HFFc6 (cell line): Measurements from ENCODE around the gene PLK2. TPM values are rescaled to one million over a fixed set of nuclear protein-coding genes. Genes with fewer than 3 reads are reported as not detected.

Experiments
- DNase-seq: peaks from one replicate; pipeline ENCODE4 v3.0.0-alpha.2; 2018
- H3K27ac Mint-ChIP-seq: 2 replicates; pipeline ENCODE4 v1.8.0; 2020; ENCODE audit warnings: mild to moderate bottlenecking, mixed read lengths
- H3K27me3 Mint-ChIP-seq: 2 replicates; pipeline ENCODE4 v1.8.0; 2021; ENCODE audit warnings: mild to moderate bottlenecking, moderate library complexity, mixed read lengths; ENCODE audit not compliant: insufficient read depth
- H3K36me3 Mint-ChIP-seq: 2 replicates; pipeline ENCODE4 v1.8.0; 2021; ENCODE audit warnings: low read depth, mixed read lengths
- H3K4me1 Mint-ChIP-seq: 2 replicates; pipeline ENCODE4 v1.8.0; 2020; ENCODE audit warnings: low read depth, mixed read lengths
- H3K4me3 Mint-ChIP-seq: 2 replicates; pipeline ENCODE4 v1.8.0; 2020; ENCODE audit warnings: mild to moderate bottlenecking, moderate library complexity, mixed read lengths
- H3K9me3 Mint-ChIP-seq: 2 replicates; pipeline ENCODE4 v1.8.0; 2020; ENCODE audit warnings: mild to moderate bottlenecking, mixed read lengths
- total RNA-seq, 6 experiments: library from RNA; stranded (reverse); fragmentation: NEBNext Ultra II Directional; extraction: Animal tissue kit (Norgen Biotek cat#: 25700); gene quantifications; 2 replicates in 1 of 6; 3 replicates in 5 of 6; pipeline ENCODE4 v1.2.3, GENCODE V29; 2021
- TF ChIP-seq, protein P1 (sequence below): fragments of 200-600 bp; sonication (generic); IDR thresholded peaks from 2 replicates; pipeline ENCODE4 v1.5.0; 2021; ENCODE audit warnings: antibody characterized with exemption, mild to moderate bottlenecking

PLK2 gene
- total RNA-seq, 6 experiments from 2014 or later = 50.4 to 80.1 (median 71.3) TPM

DNA sequence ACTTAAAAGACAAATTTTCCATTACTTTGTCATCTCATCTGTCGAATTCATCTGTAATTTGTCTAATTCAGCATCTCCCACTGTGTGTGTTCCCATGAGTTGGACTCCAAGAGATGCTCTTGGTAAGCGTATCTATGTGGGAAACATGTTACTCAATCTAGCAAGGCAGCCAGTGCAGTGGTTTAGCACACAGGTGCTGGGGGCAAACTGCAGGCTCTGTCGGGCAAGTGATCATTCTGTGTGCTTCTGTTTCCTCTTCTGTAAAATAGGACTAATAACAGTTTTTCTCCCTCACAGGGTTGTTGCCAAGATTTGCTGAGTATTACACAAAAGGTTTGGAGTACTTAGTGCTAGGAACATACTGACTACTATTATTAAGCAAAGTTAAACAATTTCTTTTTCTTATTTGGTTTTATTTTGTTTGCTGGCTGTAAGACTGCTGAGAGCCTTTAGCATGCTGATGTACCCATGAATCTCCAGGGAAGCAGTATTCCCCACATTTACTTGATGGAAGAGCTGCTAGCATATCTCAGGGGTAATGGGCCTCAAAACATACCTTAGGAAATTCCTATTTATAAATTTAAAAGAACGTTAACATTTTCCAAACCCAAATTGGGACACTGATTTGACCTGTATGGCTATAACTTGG, 30.6 kb upstream of the PLK2 start:
- Mint-ChIP-seq H3K4me3 (no peak overlapping the region), H3K27ac (no peak overlapping the region), H3K9me3 (no peaks in the 10 kb centered on the region), H3K4me1 (no peaks in the 10 kb centered on the region), H3K36me3 (no peaks in the 10 kb centered on the region), H3K27me3 (peaks cover 4% of the 10 kb centered on the region)
- TF ChIP-seq, protein P1, sequence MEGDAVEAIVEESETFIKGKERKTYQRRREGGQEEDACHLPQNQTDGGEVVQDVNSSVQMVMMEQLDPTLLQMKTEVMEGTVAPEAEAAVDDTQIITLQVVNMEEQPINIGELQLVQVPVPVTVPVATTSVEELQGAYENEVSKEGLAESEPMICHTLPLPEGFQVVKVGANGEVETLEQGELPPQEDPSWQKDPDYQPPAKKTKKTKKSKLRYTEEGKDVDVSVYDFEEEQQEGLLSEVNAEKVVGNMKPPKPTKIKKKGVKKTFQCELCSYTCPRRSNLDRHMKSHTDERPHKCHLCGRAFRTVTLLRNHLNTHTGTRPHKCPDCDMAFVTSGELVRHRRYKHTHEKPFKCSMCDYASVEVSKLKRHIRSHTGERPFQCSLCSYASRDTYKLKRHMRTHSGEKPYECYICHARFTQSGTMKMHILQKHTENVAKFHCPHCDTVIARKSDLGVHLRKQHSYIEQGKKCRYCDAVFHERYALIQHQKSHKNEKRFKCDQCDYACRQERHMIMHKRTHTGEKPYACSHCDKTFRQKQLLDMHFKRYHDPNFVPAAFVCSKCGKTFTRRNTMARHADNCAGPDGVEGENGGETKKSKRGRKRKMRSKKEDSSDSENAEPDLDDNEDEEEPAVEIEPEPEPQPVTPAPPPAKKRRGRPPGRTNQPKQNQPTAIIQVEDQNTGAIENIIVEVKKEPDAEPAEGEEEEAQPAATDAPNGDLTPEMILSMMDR = no peak
- no peak for DNase-seq

DNA sequence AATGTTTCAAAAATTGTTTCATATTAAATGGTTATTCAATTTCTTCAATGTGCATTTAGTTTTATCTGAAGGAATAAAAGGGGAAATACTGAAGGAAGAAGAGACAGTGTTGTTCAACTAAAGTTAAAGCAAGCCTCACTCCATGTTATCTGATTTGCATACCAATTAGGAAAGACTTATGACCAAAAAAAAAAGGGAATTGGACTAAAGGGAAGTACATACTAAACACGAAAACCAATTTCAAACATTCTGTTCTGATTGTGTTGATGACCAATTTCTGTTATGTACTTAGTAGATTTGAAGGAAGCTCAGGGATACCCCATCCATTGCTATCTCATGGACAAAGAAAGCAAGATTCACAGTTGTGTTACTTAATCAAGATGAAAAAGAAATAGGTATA, 26.4 kb upstream of the PLK2 start:
- H3K9me3 Mint-ChIP-seq = no peaks in the 10 kb centered on the region
- no peak overlapping the region for H3K4me3 Mint-ChIP-seq
- no peaks in the 10 kb centered on the region for H3K4me1 Mint-ChIP-seq
- TF ChIP-seq, protein P1 = no peak
- no peaks in the 10 kb centered on the region for H3K36me3 Mint-ChIP-seq
- peaks cover 3% of the 10 kb centered on the region for H3K27me3 Mint-ChIP-seq
- no peak for DNase-seq
- H3K27ac Mint-ChIP-seq = no peak overlapping the region

DNA sequence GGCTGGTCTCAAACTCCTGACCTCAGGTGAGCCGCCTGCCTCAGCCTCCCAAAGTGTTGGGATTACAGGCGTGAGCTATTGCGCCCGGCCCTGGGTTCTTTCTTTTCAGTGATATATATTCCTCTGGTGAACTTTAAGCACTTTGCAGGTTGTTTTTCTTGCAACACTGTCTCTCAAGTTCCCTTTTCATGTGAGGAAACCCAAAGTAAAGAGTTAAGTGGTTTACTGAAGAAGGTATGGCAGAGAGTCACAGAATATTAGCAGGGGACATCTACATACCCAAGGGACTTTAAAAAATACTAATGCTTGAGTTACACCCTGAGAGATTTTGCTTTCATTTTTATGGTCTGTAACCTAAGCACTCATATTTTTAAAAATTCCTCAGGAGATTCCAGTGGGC, 24.6 kb upstream of the PLK2 start:
- H3K27ac Mint-ChIP-seq = no peak overlapping the region
- no peak for DNase-seq

DNA sequence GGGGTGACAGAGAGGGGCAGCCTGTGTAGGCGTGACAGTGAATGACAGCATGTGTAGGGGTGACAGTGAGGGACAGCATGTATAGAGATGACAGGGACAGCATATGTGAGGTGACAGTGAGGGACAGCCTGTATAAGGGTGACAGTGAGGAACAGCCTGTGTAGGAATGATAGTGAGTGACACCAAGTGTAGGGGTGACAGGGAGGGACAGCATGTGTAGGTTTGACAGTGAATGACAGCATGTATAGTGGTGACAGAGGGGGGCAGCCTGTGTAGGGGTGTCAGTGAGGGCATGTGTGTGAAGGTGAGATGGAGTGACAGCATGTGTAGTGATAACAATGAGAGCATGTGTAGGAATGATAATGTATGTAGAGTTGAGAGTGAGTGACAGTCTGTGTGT, 22.6 kb upstream of the PLK2 start:
- Mint-ChIP-seq H3K4me3 (no peak overlapping the region), H3K27me3 (no peaks in the 10 kb centered on the region; the same call in 1 of the 2 replicates), H3K36me3 (no peaks in the 10 kb centered on the region), H3K27ac (no peak overlapping the region), H3K4me1 (no peaks in the 10 kb centered on the region), H3K9me3 (no peaks in the 10 kb centered on the region)
- TF ChIP-seq, protein P1 = no peak
- DNase-seq = no peak

More for the DNA sequence above, 24.6 kb upstream of the PLK2 start:
- H3K4me3 Mint-ChIP-seq = no peak overlapping the region
- no peaks in the 10 kb centered on the region for H3K36me3 Mint-ChIP-seq
- peaks cover 1% of the 10 kb centered on the region for H3K27me3 Mint-ChIP-seq
- H3K9me3 Mint-ChIP-seq = no peaks in the 10 kb centered on the region
- TF ChIP-seq, protein P1 = no peak
- no peaks in the 10 kb centered on the region for H3K4me1 Mint-ChIP-seq

DNA sequence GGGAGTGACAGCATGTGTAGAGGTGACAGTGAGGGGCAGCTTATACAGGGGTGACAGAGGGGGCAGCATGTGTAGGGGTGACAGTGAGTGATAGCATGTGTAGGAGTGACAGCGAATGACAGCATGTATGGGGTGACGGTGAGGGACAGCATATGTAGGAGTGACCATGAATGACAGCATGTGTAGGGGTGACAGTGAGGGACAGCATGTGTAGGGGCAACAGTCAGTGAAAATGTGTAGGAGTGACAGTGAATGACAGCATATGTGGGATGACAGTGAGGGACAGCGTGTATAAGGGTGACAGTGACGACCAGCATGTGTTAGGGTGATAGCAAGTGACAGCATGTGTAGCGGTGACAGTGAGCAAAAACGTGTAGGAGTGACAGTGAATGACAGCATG, 21.9 kb upstream of the PLK2 start:
- TF ChIP-seq, protein P1 = no peak
- Mint-ChIP-seq H3K27me3 (no peaks in the 10 kb centered on the region; the same call in 1 of the 2 replicates), H3K27ac (no peak overlapping the region), H3K4me1 (peaks cover under 1% of the 10 kb centered on the region; the same call in 1 of the 2 replicates), H3K4me3 (no peak overlapping the region), H3K9me3 (no peaks in the 10 kb centered on the region), H3K36me3 (no peaks in the 10 kb centered on the region)
- no peak for DNase-seq
